NCI-H187 treated with DMSO at 0.1 percent for 48 hours (cell line): Measurements from ENCODE around the gene MFSD12.
"Not testable (repeated sequence)": the region's sequence is repeated elsewhere in the genome, so short reads cannot be mapped to it uniquely, and the experiment has no call there.

Experiments
- DNase-seq: peaks from one replicate; lab custom pipeline; 2025; lab: John Stamatoyannopoulos, UW

Gene MFSD12

GRCh38 chr19:3584036-3584802 lies 26.8 kb upstream of the MFSD12 start:
- not testable (repeated sequence) for DNase-seq

DNA sequence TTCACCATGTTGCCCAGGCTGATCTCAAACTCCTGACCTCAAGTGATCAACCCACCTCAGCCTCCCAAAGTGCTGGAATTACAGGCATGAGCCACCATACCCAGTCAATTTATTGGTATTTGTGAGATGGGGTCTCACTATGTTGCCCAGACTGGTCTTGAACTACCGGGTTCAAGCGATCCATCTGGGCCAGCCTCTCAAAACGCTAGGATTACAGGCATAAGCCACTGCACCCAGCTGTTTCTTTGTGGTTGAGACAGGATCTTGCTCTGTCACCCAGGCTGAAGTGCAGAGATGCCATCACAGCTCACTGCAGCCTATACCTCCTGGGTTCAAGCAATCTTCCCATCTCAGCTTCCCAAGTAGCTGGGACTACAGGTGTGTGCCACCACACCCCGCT lies 24.4 kb upstream of the MFSD12 start:
- not testable (repeated sequence) for DNase-seq

DNA sequence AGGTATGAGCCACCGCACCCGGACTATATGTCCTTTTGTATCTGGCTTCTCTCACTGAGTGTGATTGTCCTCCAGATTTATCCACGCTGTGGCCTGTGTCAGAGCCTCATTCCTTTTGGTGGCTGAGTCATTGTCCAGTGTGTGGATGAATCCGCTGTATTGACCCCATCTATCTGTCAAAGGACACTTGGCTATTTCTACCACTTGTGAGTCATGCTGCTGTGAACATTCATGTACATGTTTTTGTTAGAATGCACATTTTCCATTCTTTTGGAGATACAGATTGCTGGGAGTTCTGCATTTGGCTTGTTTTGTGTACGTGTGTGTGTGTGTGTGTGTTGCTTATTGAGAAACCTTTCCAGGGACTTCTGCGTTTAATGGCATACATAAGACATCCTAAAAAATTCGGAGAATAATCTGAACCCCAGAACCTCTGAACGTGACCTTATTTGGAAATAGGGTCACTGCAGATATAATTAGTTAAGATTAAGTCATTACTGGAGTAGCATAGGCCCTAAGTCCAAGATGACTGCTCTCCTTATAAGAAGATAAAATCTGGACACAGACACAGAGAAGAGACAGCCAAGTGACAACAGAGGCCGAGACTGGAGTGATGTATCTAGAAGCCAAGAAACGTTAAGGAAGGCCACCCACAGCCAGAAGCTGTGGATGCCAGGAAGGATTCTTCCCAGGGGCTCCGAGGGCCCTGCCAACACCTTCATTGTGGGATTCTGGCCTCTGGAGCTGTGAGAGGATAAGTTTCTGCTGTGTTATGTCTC lies 23.0 kb upstream of the MFSD12 start:
- DNase-seq, result no peak

DNA sequence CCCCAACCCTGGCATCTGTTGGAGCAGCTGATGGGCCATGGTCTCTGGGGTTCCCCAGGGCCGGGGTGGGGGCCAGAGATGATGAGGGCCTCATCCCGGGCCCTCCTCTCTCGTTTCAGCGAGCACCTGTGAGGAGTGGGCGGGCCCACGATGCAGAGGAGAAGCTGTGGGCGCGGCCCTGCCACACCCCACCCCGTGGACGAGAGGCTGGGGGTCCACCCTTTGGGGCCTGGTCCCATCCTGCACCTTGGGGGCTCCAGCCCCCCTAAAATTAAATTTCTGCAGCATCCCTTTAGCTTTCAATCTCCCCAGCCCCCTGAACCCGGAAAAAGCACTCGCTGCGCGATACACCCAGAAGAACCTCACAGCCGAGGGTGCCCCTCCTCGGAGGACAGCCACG lies 21.0 kb upstream of the MFSD12 start:
- no peak for DNase-seq

- no peak for DNase-seq
Measured at GRCh38 chr19:3577723-3578344, 20.4 kb upstream of the MFSD12 start.

- no peak for DNase-seq
Measured at GRCh38 chr19:3576696-3577443, 19.5 kb upstream of the MFSD12 start.

DNA sequence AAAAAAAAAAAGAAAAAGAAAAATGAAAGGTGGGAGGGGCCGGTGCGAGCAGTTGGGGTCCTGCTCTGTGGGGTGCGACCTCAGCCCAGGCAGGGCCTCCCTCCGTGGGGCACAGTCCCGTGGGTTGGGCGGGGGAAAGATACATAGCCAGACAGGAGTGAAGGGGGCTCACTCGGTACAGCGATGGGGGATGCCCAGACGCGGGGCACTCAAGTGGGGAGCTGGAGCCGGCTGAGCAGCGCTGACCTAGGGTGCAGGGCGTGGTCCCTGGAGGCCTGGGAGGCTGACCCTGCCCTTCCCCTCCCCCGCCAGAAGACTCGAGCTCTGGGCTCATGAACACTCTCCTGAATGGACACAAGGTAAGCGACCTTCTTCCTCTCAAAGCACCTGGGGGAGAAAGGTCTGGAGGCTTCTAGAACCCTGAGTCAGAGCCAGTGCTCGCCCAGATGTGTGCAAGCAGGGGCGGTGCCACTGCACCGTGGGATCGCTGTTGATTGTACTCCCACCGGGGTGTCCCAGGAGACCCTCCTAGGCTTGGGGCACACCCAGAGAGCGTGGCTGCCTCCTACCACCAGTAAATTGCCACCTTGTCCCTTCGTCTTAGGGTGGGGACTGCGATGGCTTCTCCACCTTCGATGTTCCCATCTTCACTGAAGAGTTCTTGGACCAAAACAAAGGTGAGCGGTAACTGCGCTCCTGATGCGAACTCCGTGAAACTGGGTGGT lies 18.7 kb upstream of the MFSD12 start:
- no peak for DNase-seq

GRCh38 chr19:3575260-3575741 lies 17.9 kb upstream of the MFSD12 start:
- no peak for DNase-seq

GRCh38 chr19:3573858-3574637 lies 16.7 kb upstream of the MFSD12 start:
- DNase-seq, result peak; percentile 85

DNA sequence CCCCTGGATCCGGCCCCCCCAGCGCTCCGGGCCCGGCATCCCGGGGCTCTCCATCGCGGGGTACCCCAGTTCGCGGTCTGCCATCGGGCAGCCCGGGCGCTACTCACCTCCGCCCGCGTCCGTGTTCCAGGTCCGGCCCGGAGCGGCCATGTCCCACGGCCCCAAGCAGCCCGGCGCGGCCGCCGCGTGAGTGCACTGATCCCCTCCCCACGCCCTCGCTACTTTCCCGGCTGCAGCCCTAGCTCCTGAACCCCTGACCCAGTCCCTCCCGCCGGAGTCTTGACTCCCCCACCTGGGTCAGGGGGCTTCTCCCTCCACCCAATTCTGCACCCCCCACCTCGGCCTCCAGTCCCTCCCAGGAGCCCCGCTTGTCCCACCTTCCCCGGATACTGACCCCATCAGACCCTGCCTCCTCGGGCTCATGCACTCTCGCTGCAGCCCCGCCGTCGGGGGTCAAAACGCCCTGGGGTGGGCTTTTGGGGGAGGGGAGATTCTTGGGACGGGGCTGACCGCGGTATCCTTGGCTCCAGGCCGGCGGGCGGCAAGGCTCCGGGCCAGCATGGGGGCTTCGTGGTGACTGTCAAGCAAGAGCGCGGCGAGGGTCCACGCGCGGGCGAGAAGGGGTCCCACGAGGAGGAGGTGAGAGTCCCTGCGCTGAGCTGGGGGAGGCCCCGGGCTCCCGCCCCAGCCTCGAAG lies 15.9 kb upstream of the MFSD12 start:
- no peak for DNase-seq

- DNase-seq, result no peak
Measured at GRCh38 chr19:3572855-3573161, 15.4 kb upstream of the MFSD12 start, which contains the start of gene HMG20B. Gene HMG20B, plus strand, starts transcription at chr19:3572944. Its CDS starts 366 bp downstream, at chr19:3573310.

DNA sequence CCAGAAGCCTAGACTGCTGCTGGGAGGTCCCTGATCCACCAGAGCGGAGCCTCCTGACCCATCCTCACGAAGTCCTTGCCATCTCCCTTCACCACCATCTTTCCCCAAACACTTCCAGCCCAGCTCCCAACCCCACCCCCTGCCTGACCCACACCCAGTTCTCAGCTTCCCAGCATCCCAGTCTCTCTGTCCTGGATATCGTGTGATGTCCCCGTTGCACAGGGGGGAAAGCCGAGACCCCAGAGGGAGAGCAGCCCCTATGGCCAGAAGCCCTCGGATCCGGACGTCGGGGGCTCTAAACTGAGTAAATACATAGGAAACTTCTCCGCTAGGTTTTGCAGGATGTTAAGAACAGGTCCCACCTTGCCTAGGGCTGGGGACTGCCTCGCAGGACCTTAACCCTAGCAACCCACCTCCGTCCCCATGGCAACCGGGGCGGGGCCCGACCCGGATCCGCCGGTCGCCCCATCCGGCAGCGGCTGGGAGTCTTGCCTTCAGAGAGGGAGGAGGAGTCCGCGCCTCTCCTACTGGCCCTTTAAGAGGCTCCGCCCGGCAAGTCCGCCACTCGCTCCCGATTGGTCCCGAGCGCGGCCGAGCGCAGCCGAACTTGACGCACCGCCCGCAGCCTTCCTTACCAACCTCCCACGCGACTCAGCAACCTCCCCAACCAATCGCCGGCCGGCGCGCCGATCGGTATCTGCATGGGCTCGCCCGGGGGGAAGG lies 14.9 kb upstream of the MFSD12 start:
- DNase-seq, result peak; percentile 95

GRCh38 chr19:3570606-3571011 lies 13.2 kb upstream of the MFSD12 start:
- no peak for DNase-seq

GRCh38 chr19:3570042-3570441 lies 12.7 kb upstream of the MFSD12 start:
- not testable (repeated sequence) for DNase-seq

DNA sequence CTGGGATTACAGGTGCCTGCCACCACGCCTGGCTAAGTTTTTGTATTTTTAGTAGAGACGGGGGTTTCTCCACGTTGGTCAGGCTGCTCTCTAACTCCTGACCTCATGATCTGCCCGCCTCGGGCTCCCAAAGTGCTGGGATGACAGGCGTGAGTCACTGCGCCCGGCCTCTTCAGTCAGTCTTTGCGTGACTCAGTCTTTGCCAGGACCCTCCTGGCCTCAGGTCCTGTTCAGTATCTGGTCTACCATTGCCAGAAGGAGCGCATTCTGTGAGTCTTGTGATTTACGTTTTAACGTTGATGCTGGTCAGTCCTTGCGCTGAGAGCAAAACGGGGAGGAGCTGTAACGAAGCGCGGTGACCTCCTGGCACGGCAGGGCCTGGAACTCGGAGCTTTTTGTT lies 7.8 kb upstream of the MFSD12 start:
- DNase-seq, result no peak

DNA sequence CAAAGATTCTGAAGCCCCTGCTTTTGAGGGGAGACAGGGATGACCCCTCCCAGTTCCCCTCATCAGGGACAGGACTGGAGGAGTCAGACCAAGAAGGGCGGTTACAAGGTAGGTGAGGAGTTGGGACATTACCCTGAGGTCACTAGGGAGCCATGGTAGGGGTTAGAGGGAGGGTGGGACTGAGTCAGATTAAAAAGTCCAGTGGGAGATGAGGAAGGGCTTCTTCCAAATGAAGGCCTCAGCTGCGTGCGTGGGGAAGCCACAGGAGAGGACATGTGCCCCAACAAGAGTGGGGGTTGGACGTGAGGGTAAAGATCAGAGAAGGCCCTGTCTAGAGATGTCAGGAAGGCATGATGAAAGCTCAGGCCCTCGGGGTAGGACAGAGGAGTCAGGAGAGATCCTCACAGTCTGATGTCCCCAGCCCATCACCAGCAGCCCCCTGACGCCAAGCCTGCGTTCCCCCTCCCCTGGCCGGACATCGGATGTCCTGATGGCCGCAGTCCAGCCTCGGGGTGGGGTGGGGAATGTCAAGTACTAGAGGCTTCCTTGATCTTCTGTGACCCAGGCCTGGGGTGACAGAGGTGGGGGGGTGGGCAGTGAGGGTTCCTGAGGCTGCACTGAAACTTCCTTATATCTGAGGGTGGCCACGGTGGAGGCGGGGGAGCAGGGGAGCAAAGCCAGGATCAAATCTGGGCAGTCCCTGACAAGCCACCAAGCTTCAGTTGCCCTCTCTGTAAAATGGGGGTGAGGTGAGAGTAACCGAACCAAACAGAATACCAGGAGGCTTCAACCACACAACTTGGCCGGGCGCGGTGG lies 6.5 kb upstream of the MFSD12 start:
- no peak for DNase-seq

DNA sequence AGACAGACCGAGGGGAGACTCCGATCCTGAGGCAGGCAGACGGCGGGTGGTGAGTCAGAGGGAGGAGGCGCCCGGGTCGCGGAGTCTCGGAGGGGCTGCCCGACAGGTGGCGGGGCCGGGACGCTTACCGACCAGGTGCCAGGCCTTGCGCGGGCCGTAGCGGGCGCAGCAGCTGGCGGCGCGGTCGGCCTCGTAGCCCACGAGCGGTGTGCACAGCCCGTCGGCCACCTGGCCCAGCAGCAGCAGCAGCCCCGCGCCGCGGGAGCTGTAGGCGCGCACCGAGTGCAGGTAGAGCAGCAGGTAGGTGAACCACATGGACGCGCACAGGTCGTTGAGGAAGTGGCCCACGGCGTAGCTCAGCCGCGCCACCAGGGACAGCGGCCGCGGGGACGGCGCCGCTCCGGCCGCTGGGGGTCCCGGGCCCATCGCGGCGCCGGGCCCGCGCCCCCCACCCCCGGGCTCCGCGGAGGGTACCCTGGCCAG lies 367 bp downstream of the MFSD12 start:
- DNase-seq, result no peak

DNA sequence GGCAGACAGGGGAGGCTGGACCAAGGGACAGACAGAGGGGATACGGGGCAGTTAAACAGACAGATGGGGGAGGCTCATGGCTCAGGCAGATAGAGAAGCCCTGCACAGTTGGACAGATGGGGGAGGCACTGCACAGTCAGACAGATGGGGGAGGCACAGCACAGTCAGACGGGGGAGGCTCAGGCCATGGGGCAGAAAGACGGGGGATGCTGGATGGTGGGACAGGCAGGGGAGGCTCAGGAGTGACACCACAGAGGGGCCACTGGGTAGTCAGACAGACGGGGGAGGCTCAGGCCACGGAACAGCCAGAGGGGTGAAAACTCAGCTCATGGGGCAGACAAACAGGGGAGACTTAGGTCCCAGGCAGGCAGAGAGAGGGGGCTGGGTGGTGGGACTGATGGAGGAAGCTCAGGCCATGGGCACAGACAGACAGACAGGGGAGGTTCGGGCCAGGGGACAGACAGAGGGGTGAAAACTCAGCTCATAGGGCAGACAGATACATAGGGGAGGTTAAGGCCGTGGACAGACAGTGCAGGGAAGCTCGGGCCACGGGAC lies 886 bp downstream of the MFSD12 start:
- DNase-seq, result no peak
